Measurements from ENCODE around the gene ROBO1.
"Not testable (repeated sequence)": the region's sequence is repeated elsewhere in the genome, so short reads cannot be mapped to it uniquely, and the experiment has no call there.

The ROBO1 gene

DNA sequence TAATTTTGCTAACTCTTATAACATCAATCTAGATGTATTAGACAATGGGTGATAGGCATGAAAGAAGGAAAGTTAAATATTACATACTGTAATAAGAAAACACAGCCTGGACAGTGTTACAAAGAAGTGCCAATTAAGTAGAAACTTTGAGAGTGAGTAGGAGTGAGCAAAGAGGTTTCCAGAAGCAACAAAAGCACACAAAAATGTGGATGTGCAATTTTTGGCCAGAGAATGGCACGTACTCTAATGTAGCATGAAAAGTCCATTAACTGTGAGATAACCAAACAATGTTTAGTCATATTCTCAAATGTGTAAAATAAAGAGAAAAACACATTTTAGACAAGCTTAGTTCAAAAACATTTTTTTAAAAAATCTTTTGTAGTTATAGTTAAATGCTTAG is 567.3 kb downstream of the ROBO1 start:
- TF ChIP-seq POLR2A (IDR thresholded peaks at IDR 0.05; ENCODE audit: low read length) (no peak), GATA1 (IDR thresholded peaks at IDR 0.05; ENCODE audit: low read depth, low read length) (no peak)
- no peak for DNase-seq

DNA sequence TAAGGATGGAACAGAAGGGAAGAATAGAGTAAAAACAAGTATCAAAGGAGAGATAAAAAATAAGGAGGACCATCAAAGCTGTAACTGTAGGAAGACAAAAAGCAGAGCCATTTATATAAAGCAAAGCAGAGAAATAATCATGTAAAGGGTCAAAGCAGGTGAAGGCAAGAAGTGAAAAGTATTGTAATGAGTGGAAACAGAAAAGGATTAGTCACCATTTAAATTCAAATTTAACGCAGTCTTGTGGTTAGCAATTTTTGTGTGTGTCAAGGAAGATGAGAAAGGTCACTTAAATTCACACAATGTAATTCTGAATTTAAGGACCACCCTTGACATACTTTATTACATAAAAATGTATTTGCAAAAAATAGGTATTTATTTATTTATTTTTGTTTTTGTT is 567.8 kb downstream of the ROBO1 start:
- TF ChIP-seq GATA1 (IDR thresholded peaks at IDR 0.05; ENCODE audit: low read depth, low read length) (no peak), POLR2A (IDR thresholded peaks at IDR 0.05; ENCODE audit: low read length) (no peak)
- no peak for DNase-seq

DNA sequence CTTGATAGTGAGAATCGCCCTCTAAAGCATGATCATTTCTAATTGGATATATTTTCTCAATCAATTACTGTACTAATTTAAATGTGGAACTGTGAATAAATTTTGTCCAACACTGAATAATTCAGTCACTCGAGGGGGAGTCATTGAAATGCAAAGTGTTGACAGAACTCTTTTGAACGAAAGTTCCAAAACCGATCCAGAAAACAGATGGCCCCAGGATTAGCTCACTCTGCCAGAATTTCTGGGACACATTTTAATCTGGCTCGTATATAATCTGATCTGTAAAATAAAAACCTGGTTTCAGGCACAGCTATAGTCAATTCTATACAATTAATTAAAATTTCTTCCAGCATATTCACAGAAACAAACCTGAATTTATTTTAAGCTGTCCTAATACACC is 580.4 kb downstream of the ROBO1 start:
- no peak for TF ChIP-seq GATA1 (IDR thresholded peaks at IDR 0.05; ENCODE audit: low read depth, low read length)
- no peak for TF ChIP-seq POLR2A (IDR thresholded peaks at IDR 0.05; ENCODE audit: low read length)
- DNase-seq, result no peak

DNA sequence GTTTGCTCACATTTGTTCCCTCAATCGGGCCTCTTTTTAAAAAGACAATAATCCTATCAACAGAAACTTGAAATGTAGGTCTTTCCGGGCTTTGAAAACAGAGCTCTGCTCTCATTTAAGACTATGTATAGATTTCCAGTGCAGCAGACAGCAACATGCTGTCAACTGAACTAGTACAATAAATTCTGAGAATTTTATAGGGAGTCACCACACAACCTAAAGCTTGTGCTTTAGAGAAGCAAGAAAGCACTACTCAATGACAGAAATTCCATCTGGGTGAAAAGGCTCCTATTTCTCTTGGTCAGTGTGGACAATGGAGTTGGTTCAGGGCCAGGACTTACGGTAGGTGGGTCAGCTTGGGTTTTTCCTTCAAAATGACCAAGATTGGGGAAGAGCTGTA is 583.5 kb downstream of the ROBO1 start:
- TF ChIP-seq POLR2A (IDR thresholded peaks at IDR 0.05; ENCODE audit: low read length) (no peak), GATA1 (IDR thresholded peaks at IDR 0.05; ENCODE audit: low read depth, low read length) (no peak)
- no peak for DNase-seq

DNA sequence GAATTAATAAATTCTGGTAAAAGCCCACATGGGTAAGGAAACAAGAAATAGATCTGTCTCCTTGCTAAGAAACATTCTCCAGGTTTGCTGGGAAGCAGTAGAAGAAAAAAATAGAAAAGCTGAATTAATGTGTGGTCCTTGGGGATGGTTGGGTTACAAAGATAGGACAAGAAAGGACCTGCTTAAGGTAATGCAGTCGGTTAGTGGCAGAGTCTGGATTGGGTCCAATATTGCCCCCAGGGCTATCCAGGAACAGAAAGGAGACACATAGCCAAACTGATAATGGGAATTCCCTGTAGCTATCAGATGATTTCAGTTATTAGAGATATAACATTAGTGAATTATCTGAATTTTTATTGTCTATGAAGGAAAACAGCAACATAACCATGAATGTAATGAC is 584.3 kb downstream of the ROBO1 start:
- TF ChIP-seq GATA1 (IDR thresholded peaks at IDR 0.05; ENCODE audit: low read depth, low read length) (no peak), POLR2A (IDR thresholded peaks at IDR 0.05; ENCODE audit: low read length) (no peak)
- DNase-seq, result no peak

DNA sequence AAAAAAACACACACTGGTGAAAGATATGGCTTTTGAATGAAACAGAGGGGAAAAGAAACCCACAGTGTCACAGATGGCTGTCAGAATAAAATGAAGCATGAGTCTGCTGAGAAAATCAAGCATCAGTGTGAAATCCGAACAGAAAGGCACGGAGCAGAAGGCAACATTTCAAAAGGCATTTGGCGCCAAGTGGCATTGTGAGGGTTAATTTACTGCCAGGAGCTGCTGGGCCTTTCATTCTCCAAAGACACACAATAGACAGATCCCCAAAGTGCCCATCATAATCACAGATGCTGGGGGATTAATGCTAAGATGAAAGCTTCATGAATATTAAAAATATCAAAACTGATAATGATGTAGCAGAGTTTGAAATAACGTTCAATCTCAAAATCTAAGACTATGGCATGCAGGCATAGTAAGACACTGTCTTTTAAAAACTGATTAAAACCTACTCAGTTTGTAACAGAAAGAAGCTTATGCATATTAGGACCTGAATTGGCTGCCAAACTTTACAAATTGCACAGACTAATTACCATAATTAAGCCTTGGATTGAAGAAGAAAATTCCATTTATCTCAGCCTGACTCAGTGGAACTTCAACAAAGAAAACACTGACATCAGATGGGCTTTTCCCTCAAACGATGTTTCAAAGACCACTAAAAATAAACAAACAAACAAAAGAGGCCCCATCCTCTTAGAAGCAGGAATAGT is 589.2 kb downstream of the ROBO1 start:
- TF ChIP-seq POLR2A (IDR thresholded peaks at IDR 0.05; ENCODE audit: low read length), result no peak
- TF ChIP-seq GATA1 (IDR thresholded peaks at IDR 0.05; ENCODE audit: low read depth, low read length), result no peak
- DNase-seq, result no peak

DNA sequence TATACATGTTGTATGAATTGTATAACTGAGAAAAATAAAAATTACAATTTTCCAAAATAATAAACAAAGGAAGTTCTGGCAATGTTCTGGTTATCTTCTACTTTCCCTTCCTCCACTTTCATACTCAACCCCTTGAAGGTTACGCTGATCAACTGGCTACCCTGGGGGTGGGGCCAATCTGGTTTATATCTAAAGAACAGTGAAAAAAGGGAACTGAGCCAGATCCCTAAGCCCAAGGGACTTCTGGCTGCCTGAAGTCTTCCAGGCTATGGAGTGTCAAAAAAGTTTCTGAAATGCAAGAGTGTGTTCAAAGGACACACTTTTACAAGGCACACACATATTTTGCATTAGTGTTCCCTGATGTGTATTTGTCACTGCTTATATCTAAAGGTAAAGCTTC is 591.9 kb downstream of the ROBO1 start:
- TF ChIP-seq POLR2A (IDR thresholded peaks at IDR 0.05; ENCODE audit: low read length) (no peak), GATA1 (IDR thresholded peaks at IDR 0.05; ENCODE audit: low read depth, low read length) (no peak)
- no peak for DNase-seq

DNA sequence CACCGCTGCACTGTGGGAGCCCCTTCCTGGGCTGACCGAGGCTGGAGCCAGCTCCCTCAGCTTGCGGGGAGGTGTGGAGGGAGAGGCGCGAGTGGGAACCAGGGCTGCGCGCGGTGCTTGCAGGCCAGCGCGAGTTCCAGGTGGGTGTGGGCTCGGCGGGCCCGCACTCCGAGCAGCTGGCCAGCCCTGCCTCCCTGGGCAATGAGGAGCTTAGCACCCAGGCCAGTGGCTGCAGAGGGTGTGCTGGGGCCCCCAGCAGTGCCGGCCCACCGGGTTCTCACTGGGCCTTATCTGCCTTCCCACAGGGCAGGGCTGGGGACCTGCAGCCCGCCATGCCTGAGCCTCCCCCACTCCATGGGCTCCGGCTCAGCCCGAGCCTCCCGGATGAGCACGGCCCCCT is 594.5 kb downstream of the ROBO1 start:
- DNase-seq, result not testable (repeated sequence)

DNA sequence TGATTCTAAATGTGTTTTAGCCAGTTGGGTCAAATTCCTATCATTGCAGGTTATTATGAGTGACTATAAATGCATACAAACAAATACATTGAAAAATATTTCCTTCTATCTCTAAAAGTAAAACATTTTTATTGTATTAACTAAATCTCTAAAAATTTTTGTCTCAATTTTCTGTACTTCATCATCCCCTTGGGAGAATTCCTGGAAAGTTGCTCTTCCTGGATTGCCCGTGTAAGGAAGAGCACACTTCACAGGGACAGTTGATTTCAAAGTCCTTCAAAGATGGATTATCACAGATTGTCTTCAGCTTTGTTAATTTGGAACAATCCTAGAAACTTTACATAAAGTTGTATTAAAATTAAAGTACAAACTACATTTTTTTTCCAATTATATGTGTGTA is 595.6 kb downstream of the ROBO1 start:
- DNase-seq, result no peak
- TF ChIP-seq GATA1 (IDR thresholded peaks at IDR 0.05; ENCODE audit: low read depth, low read length) (no peak), POLR2A (IDR thresholded peaks at IDR 0.05; ENCODE audit: low read length) (no peak)

DNA sequence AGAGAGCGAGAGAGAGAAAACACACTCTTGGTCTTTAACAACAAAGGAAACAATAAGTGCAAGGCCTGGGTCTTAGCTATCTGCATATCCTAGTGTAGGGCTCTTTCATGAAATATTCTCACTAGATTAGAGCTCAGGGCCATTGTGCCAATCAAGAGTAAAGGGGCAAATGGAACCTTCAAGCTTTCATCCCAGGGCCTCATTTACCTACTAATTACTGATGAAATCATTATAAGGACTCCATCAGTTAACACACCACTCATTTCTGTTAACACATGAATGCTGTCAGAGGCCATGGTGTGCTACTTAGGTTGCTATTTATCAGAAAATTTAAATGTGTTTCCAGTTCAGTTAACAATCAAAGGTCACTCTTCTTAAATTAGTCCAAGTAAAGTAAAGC is 597.8 kb downstream of the ROBO1 start:
- TF ChIP-seq GATA1 (IDR thresholded peaks at IDR 0.05; ENCODE audit: low read depth, low read length) (no peak), POLR2A (IDR thresholded peaks at IDR 0.05; ENCODE audit: low read length) (no peak)
- DNase-seq, result no peak

DNA sequence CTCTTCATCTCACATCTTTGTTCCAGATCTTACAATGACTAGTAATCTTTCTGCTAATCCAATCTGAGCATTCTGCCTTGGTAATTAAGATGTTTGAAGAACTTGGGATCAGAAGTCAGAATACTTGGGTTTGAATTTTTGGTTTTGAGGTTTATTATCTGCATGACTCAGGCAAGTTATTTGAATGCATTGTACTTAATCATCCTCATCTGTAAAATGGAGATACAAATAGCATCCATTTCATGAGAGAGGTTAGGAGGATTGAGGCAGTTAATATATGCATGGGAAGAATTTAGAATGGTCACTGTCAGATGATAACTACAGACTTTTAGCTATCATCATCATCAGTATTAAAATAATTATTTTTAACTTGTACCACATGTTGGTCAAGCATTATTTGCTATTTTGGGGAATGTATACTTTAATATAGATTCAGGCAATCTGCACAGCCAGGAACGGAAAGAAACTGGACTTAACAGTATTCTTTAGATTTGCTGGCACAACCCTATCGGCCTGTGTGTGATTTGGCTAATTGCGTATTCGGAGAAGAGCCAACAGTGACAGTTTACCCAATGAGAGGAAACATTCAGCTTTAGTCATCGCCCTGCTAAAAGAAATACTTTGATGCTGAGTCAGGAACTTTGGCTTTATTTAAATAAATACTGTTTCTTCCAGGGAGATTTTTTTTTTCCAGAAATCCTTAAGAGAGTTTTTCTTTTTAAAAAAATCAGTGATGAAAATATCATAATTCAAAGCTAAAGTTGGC is 600.0 kb downstream of the ROBO1 start:
- no peak for TF ChIP-seq POLR2A (IDR thresholded peaks at IDR 0.05; ENCODE audit: low read length)
- TF ChIP-seq GATA1 (IDR thresholded peaks at IDR 0.05; ENCODE audit: low read depth, low read length), result no peak
- no peak for DNase-seq

DNA sequence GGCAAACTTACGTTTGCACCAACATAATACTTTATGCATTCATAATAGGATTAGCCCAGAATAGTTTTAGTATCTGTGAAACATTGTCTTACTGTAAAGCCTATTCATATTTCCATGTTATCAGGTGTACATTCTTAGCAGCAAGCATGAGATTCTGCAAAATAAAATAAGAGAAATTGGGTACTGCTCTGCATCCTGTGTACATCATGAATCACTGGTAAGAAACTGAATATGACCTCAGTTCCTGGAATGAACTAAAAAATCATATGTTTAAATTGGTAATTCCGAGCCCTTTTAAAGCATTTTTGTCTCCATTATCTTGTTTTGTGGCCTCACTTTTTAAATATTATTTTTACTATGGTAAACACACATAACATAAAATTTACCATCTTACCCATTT is 605.1 kb downstream of the ROBO1 start:
- DNase-seq, result no peak
- no peak for TF ChIP-seq GATA1 (IDR thresholded peaks at IDR 0.05; ENCODE audit: low read depth, low read length)
- no peak for TF ChIP-seq POLR2A (IDR thresholded peaks at IDR 0.05; ENCODE audit: low read length)

DNA sequence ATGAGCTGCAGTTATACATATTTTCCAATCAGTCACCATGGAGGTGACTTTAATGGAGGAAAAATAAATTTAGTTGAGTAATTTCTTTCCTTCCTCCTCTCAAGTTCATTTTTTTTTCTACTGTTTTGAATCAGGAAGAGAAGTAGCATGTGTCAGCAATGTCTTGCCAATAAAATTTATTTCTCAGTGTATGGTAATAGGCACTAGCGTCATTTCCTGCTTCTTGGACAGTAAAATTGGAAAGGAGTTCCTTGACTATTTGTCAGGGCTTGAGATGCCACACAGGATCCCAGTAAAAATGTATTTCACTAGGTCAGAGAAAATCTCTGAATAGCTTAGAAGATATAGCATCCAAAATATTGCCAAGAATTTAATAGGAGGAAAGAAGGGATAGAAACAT is 605.9 kb downstream of the ROBO1 start:
- TF ChIP-seq POLR2A (IDR thresholded peaks at IDR 0.05; ENCODE audit: low read length) (no peak), GATA1 (IDR thresholded peaks at IDR 0.05; ENCODE audit: low read depth, low read length) (no peak)
- no peak for DNase-seq

DNA sequence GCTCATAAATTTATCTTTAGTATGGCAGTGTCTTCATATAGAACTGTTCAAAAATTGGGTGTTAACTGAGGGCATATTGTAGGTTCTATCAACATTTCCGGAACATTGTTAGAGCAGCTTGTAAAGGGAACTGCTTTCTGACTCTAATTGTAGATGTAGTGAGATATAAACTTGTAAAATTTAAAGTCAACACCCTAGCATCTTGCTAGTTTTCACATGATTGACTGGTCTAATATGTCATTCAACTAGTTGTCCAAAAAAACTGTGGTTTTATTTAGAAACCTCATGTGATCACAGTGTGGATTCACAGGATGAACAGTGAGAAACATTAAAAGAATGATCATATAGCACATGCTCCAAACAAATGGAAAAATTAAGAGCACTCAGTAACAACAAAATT is 607.4 kb downstream of the ROBO1 start:
- DNase-seq, result no peak
- no peak for TF ChIP-seq GATA1 (IDR thresholded peaks at IDR 0.05; ENCODE audit: low read depth, low read length)
- TF ChIP-seq POLR2A (IDR thresholded peaks at IDR 0.05; ENCODE audit: low read length), result no peak

DNA sequence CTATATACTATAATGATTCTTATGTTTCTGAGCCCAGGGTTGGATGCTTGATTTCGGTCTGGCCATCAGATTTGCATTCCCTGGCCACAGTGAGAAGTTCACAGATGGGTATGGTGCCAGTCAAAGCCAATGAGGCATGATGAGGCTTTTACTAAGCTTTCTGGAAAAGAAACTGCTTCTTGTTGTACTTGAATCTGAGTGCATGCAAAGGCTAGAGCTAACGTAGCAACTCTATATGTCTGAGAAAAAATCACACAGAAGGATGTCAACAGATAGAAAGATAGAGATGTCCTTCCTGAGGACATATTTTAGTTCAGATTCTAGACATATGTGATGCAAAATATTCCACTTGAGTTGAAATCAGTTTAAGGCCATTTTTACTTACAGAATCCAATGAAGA is 608.1 kb downstream of the ROBO1 start:
- DNase-seq, result no peak
- no peak for TF ChIP-seq POLR2A (IDR thresholded peaks at IDR 0.05; ENCODE audit: low read length)
- no peak for TF ChIP-seq GATA1 (IDR thresholded peaks at IDR 0.05; ENCODE audit: low read depth, low read length)
